NCI-H146 treated with DMSO at 0.1 percent for 48 hours (cell line): ENCODE data around the gene HBE1.
"Not testable (repeated sequence)": the region's sequence is repeated elsewhere in the genome, so short reads cannot be mapped to it uniquely, and the experiment has no call there.

Experiments used
- DNase-seq: peaks from one replicate; lab custom pipeline; 2025; ENCODE audit not compliant: unreplicated experiment; lab: John Stamatoyannopoulos, UW

The HBE1 gene

DNA sequence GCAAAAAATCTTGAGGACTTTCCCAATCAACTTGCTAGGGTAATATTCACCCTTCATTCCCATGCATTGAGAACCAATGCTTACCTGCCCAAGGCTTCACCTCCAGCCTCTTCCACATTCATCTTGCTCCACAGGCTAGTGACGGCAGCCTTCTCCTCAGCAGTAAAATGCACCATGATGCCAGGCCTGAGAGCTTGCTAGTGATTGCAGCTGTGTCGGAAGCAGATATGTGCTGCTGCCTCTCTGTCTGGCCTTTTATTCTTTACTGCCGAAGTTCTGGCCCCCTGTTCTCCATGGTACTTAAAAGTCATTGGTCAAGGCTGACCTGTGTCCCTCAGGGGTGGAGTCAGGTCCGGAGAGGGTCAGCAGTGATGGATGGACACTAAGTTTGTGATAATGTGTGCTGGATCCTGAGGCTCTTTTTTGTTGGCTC lies at the start of gene HBE1:
Gene HBE1, minus strand, starts transcription at position 231 of the 433 bp plus-strand sequence. Its CDS starts 55 bp downstream, at position 176.
- DNase-seq: no peak

DNA sequence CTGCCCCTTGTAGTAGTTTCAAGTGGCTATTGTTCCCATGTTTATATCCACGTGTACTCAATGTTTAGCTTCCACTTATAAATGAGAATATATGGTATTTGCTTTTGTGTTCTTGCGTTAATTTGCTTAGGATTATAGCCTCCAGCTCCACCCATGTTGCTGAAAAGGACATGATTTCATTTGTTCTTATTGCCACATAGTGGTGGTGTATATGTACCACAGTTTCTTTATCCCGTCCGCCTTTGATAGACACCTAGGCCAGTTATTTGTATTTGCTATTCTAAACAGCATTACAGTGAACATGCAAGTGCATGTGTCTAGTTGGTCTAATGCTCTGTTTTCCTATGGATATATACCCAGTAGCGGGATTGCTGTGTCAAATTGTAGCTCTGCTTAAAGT lies 47.5 kb upstream of the HBE1 start:
- DNase-seq: no peak

DNA sequence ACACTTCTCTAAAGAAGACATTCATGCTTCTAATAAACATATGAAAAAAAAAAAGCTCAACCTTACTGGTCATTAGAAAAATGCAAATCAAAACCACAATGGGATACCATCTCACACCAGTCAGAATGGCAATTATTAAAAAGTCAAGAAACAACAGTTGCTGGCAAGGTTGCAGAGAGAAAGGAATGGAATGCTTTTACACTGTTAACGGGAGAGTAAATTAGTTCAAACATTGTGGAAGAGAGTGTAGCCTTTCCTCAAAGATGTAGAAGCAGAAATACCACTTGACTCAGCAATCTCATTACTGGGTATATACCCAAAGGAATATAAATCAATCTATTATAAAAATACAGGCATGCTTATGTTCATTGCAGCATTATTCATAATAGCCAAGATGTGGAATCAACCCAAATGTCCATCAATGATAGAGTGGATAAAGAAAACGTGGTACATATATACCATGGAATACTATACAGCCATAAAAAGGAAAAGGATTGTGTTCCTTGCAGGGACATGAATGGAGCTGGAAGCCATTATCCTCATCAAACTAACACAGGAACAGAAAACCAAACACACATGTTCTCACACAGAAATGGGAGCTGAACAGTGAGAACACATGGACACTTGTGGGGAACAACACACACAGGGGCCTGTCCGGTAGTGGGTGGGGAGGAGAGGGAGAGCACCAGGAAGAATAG lies 43.7 kb upstream of the HBE1 start:
- not testable (repeated sequence) for DNase-seq

DNA sequence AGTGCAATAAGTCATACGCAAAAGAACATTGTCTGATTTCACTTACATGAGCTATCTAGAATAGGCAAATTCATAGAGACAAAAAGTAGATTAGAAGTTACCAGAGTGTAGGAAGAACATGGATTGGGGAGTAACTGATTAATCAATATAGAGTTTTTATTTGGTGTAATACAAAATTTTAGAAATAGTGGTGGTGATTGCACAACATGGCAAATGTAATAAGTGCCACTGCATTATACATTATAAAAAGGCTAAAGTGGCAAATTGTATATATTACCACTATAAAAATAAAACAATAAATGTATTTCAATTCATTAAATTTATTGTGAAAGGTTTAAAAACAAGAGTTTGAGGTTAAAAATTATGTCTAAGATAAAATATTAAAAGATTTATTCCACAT lies 40.7 kb upstream of the HBE1 start:
- no peak for DNase-seq

DNA sequence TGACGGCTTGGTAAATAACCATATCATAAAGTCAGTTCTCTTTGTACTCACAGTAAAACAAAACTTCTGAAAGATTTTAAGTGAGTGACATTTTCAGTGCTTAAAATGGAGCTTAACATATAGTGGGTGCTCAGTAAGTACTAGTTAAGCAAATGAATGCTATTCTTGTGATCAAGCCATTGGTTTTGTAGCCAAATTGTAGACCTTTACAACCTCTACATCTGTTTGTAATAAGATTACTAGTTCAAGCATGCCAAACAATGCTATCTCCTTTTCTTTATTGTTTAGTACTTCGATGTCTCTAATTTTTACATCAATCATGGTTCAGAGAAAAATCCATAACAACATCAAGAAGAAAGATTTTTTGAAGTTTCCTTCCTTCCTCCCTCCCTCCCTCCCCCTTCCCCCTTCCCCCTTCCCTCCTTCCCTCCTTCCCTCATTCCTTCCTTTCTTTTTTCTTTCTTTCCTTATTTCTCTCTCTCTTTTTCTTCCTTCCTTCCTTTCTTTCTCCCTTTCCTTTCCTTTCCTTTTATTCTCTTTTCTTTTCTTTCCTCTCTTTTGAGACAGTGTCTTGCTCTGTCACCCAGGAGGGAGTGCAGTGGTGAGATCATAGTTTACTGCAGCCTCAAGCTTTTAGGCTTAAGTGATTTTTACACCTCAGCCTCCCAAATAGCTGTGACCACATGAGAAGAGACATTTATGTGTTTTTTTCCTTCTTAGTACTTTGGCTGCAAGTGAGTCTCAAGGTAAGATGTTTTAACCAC lies 37.7 kb upstream of the HBE1 start:
- DNase-seq: no peak

DNA sequence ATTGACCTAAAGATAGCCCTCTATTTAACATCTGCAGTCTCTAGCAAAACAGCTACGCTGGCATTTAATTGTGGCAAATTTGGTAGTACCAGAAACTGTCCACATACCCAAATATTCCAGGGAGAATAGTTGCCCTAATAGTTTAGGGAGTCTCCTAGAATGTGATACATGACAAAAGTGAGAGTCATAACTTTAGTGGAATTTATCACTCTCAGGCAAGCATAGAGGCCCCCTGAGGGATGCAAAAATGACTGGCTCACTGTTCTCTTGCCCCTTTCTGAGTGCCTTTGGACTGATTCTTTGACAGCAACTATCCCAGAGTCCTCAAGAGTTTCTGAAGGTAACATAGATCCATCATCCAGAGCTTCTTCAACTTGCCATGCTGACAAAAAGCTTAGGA lies 34.3 kb upstream of the HBE1 start:
- no peak for DNase-seq

DNA sequence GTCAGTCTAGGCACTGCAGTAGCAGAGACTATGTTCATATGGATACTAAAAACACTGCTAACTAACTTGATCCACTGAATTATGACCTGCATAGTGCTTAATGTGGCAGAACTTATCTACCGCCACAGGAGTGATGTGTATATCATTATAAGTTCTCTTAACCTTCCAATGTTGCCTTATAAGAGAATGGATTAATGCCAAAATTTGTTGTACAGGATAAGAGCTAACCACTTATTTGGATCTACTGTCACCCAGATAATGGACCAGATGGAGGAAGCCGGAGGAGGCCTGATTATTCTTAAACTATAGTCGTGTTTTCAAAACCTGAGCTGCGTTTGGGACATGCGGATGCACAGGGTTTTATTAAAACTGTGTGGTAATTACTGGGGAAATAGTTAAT lies 33.9 kb upstream of the HBE1 start:
- no peak for DNase-seq

DNA sequence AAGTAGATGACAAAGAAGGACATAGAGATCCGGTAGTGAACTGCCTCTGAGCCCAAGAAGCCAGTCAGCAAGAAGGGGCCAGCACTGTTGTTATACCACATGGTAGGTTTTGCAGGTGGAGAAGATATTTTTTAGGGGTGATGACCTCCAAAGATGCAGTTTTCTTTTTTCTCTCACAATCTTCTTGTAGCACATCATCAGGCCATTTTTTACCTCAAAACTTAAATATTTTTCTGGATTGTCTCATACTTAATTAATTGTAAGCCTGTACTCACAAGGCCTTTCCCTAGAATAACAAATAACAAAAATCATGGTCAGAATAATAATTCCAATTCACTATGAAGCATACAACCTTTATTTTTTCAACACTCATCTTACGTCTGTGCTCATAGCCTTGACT lies 32.1 kb upstream of the HBE1 start, which contains the start of gene OR51B4:
Gene OR51B4, minus strand, starts transcription at position 101 of the 400 bp plus-strand sequence. Its CDS starts 0 bp downstream, at position 101.
- DNase-seq: no peak

DNA sequence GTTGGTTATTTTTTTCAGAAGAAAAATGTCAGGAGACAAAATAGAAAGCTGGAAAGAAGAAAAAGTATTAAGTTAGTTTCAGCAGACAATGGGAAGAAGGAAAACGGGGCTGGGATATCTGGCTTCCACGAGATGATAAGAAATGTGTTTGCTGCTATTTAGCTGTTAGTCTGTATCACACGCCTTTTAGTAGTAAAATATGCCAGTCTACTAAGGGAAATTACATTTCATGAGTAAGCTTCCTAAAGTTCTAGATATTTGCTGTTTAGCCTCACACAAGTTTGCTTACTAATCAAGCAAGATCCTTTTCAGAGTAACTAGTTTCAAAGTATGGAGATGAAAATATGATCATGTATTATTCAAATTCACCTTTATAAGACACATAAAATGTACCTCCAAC lies 30.5 kb upstream of the HBE1 start:
- DNase-seq: no peak

DNA sequence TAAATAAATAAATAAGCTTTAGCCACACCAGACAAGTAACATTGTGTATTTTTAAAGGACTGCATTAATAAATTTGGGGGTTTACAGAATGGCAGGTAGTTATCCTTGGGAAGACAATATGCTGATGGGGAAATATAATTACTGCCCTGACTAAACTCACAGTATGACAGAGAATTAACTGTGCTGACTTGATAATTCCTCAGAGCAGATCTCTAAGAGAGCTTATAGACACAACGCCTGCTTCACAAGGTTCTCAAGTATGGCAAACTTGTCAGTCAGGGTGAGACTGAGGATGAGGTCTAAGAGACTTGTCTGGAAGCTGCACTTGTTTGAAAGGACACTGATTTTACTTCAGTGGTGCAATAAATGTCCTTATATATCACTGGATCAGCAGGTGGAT lies 28.7 kb upstream of the HBE1 start:
- DNase-seq: no peak

DNA sequence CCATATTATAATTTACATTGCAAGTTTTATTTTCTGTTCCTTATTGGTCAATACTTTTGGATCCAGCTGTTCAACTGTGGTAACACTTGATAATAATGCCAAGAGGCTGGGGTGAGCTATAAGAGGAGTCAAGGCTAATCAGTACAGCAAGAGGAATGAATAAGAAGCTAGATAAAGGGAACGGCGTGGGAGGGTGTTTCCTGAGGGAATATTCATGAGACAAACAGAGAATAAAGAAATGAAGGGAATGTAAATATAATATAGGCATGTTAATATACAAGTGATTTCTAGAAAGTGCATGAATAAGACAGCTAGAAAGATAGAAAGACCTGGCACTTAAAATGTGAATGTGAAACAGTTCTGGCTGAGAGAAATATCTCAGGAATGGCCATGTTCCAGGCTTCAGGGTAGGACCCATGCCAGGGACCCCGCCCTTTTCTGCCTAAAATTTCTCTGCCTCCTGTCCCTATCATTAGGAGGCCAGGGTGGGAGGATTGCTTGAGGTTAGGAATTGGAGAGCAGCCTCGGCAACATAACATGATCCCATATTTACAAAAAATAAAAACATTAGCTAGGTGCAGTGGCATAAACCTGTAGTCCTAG lies 28.1 kb upstream of the HBE1 start:
- DNase-seq: no peak

DNA sequence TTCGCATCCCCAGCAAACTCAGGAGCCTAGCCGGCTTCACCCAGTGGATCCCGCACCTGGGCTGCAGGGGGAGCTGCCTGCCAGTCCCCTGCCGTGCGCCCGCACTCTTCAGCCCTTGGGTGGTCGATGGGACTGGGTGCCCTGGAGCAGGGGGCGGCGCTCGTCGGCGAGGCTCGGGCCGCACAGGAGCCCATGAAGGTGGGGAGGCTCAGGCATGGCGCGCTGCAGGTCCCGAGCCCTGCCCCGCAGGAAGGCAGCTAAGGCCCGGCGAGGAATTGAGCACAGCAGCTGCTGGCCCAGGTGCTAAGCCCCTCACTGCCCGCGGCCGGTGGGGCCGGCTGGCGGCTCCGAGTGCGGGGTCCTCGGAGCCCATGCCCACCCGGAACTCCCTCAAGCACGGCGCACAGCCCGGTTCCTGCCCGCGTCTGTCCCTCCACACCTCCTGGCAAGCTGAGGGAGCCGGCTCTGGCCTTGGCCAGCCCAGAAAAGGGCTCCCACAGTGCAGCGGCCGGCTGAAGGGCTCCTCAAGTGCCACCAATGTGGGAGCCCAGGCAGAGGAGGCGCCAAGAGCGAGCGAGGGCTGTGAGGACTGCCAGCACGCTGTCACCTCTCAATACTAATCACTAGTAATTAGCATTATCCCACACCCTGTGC lies 24.7 kb upstream of the HBE1 start:
- not testable (repeated sequence) for DNase-seq

DNA sequence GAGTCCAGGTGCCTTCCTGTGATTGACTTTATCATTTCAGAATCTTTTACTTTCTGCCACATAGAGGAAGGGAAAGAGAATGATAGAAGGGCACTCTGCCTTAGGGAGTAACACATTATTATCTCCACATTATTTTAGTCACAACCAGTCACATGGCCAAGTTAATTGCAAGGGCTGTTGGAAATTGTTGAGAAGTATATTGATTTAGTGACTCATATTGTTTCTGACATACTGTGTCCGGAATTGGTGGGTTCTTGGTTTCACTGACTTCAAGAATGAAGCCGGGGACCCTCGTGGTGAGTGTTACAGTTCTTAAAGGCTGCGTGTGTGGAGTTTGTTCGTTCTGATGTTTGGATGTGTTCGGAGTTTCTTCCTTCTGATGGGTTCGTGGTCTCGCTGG lies 23.3 kb upstream of the HBE1 start:
- DNase-seq: no peak

DNA sequence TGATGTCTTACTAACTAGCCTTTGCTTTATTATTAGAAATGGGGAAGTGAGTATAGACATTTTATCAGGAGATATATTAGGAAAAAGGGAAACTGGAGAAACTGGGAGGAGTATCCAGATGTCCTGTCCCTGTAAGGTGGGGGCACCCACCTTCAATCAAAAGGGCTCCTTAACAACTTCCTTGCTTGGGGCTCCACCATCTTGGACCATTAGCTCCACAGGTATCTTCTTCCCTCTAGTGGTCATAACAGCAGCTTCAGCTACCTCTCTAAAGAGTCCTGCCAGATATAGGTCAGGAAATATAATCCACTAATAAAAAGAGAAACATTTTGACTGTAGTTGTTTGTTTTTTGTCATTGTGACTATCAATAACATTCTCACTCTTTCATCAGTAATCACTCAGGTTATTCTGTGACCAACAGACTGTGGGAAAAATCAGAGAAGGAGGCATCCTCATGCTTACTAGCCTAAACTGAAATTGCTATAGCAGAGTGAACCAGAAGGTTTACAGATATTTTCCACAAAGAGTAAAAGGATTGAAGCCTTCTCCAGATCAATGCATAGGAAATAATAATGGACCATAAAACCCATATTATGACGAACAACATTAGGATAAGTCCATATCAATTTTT lies 21.6 kb upstream of the HBE1 start:
- DNase-seq: no peak

DNA sequence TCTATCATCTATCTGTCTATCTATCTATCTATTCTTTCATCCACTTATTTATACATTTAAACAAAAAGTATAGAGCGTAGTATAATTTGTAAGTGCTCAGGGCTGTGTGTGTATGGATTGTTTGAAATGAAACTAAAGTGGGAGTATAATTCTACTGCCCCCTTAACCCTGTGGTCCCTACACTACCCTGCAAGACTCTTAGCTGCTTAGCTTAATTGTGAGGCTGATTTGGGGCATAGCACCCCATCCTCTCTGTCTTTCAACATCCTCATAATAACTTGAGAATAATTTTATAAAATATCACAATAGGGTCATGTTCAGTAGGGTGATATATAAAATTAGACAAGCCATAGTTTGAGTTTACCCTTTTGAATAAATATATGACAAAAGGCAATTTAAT lies 20.4 kb upstream of the HBE1 start:
- no peak for DNase-seq

DNA sequence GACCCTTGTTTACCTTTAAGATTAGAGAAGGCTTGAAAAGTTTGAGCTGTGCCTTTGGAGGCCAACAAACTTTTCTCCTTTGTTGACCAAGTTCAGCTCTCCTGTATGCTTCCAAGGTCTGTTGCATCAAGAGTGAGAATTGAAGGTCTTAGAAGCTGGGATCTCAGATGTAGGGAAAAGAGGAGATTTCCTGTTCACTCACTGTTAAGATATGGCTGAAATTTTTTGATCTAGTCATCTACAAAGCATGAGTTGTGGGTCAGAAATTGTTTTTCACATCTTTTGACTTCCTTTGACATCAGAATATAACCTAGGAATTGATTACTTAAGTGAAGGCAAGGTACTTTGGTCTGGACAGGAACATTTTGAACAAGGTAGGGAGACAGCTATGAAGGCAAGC lies 20.0 kb upstream of the HBE1 start:
- no peak for DNase-seq

DNA sequence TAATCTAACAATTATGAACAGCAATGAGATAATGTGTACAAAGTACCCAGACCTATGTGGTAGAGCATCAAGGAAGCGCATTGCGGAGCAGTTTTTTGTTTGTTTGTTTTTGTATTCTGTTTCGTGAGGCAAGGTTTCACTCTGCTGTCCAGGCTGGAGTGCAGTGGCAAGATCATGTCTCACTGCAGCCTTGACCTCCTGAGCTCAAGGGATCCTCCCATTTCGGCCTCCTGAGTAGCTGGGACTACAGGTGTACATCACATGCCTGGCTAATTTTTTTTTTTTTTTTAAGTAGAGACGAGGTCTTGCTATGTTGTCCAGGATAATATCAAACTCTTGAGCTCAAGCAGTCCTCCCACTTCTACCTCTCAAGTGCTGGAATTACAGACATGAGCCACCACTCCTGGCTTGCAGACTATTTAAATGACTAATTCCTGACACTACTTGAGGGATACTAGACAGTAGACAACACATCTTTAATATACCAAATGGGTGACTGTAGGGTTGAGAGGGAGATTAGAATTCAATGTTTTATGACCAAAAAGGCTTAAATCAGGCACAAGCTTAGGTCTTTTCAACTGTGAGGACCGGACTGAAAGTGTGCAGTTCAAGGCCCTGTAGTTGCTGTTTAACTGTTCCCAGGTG lies 19.3 kb upstream of the HBE1 start:
- DNase-seq: no peak

DNA sequence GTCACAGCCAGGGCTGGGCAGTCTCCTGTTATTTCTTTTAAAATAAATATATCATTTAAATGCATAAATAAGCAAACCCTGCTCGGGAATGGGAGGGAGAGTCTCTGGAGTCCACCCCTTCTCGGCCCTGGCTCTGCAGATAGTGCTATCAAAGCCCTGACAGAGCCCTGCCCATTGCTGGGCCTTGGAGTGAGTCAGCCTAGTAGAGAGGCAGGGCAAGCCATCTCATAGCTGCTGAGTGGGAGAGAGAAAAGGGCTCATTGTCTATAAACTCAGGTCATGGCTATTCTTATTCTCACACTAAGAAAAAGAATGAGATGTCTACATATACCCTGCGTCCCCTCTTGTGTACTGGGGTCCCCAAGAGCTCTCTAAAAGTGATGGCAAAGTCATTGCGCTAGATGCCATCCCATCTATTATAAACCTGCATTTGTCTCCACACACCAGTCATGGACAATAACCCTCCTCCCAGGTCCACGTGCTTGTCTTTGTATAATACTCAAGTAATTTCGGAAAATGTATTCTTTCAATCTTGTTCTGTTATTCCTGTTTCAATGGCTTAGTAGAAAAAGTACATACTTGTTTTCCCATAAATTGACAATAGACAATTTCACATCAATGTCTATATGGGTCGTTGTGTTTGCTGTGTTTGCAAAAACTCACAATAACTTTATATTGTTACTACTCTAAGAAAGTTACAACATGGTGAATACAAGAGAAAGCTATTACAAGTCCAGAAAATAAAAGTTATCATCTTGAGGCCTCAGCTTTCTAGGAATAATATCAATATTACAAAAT lies 18.6 kb upstream of the HBE1 start:
- DNase-seq: no peak

DNA sequence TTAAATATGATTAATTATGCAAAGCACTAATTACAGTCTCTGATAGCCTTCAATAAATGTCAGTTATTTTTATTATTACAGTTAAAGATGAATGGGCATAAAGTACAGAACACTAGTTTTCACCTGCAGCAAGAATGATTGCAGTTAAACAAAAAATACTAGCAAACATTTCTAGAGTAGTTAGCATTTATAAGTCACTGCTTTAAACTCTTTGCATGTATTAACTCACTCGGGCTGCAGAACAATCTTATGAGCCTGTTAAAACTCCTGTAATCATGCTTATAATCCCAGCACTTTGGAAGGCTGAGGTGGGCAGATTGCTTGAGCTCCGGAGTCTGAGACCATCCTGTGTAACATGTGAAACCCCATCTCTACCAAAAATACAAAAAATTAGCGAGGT lies 17.2 kb upstream of the HBE1 start:
- DNase-seq: no peak

DNA sequence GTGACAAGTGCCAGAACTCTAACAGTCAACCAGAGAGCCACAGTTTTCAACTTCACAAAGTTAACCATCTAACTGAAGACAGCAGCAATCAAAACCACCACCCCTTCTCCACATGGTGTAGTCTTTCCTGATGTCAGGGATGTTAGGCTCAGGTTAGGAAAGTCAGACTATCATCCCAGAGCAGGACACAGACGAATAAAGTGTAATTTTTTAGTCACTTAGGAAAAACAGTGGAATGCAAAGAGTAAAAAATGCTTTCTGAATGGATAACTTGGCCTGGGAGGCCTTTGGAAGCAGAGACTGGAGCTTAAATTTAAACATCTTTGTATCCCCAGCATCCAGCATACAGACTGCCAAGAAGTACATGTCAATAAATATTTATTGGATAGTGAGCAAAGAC lies 16.6 kb upstream of the HBE1 start:
- no peak for DNase-seq
